Hematopoietic multipotent progenitor cell treated with erythropoietin and hydrocortisone succinate and interleukin-3 and kit ligand, for 6 days (in vitro differentiated cells): Measurements from ENCODE around the gene KRTAP12-1.
"Not testable (repeated sequence)": the region's sequence is repeated elsewhere in the genome, so short reads cannot be mapped to it uniquely, and the experiment has no call there.

Experiments
- DNase-seq: peaks from one replicate; pipeline ENCODE4 v3.0.0-alpha.2; 2015

The KRTAP12-1 gene

GRCh38 chr21:44697172-44697810, 15.3 kb upstream of the KRTAP12-1 start, which contains the start of gene KRTAP10-12:
Gene KRTAP10-12 (plus strand): TSS chr21:44697172. CDS start chr21:44697202, 30 bp downstream.
- DNase-seq: not testable (repeated sequence)

- no peak for DNase-seq
Measured at GRCh38 chr21:44696572-44696971, 14.6 kb upstream of the KRTAP12-1 start.

GRCh38 chr21:44695641-44696040, 13.7 kb upstream of the KRTAP12-1 start:
- DNase-seq: no peak

- DNase-seq: no peak
Measured at GRCh38 chr21:44695184-44695583, 13.2 kb upstream of the KRTAP12-1 start.

GRCh38 chr21:44694776-44695175, 12.8 kb upstream of the KRTAP12-1 start:
- no peak for DNase-seq

GRCh38 chr21:44692798-44693512, 11.0 kb upstream of the KRTAP12-1 start:
- no peak for DNase-seq

GRCh38 chr21:44691686-44692085, 9.7 kb upstream of the KRTAP12-1 start:
- no peak for DNase-seq

GRCh38 chr21:44689740-44690139, 7.8 kb upstream of the KRTAP12-1 start:
- DNase-seq: not testable (repeated sequence)

- DNase-seq: no peak
Measured at GRCh38 chr21:44687671-44688070, 5.7 kb upstream of the KRTAP12-1 start.

- no peak for DNase-seq
Measured at GRCh38 chr21:44686843-44687561, 5.0 kb upstream of the KRTAP12-1 start.

- DNase-seq: no peak
Measured at GRCh38 chr21:44686000-44686781, 4.2 kb upstream of the KRTAP12-1 start.

GRCh38 chr21:44685050-44685449, 3.1 kb upstream of the KRTAP12-1 start:
- DNase-seq: not testable (repeated sequence)

- DNase-seq: no peak
Measured at GRCh38 chr21:44684483-44684882, 2.5 kb upstream of the KRTAP12-1 start.

- DNase-seq: no peak
Measured at GRCh38 chr21:44684077-44684476, 2.1 kb upstream of the KRTAP12-1 start.

GRCh38 chr21:44682580-44683151, 703 bp upstream of the KRTAP12-1 start:
- DNase-seq: no peak

- no peak for DNase-seq
Measured at GRCh38 chr21:44681152-44681551, 811 bp downstream of the KRTAP12-1 start.

- DNase-seq: no peak
Measured at GRCh38 chr21:44677881-44678280, 4.1 kb downstream of the KRTAP12-1 start.

GRCh38 chr21:44671911-44672310, 10.1 kb downstream of the KRTAP12-1 start:
- no peak for DNase-seq

- DNase-seq: no peak
Measured at GRCh38 chr21:44670642-44671432, 11.1 kb downstream of the KRTAP12-1 start.

- DNase-seq: no peak
Measured at GRCh38 chr21:44667612-44668011, 14.4 kb downstream of the KRTAP12-1 start.

- no peak for DNase-seq
Measured at GRCh38 chr21:44666401-44667320, 15.3 kb downstream of the KRTAP12-1 start, which contains the start of gene KRTAP12-2. Gene KRTAP12-2 (minus strand): TSS chr21:44666927. CDS start chr21:44666886, 41 bp downstream.
